KMS-11 (cell line): ENCODE results near the gene SPSB3.

Source experiments
- H2AFZ ChIP-seq: fragments of 200-600 bp; sonication (generic); 2 replicates; pipeline ENCODE4 v1.6.1; 2016; ENCODE audit warnings: antibody characterized with exemption, mixed run types, low read depth
- H3K27ac ChIP-seq: fragments of 200-600 bp; sonication (generic); 2 replicates; pipeline ENCODE4 v1.6.1; 2016; ENCODE audit warnings: mild to moderate bottlenecking, mixed run types
- H3K27me3 ChIP-seq: fragments of 200-600 bp; sonication (generic); 2 replicates; pipeline ENCODE4 v1.6.1; 2017; ENCODE audit warnings: mild to moderate bottlenecking, low read depth, mixed run types, moderate library complexity; ENCODE audit not compliant: insufficient read depth
- H3K36me3 ChIP-seq: fragments of 200-600 bp; sonication (generic); 2 replicates; pipeline ENCODE4 v1.6.1; 2017; ENCODE audit warnings: mild to moderate bottlenecking, mixed run types; ENCODE audit not compliant: insufficient read depth
- H3K4me1 ChIP-seq: fragments of 200-600 bp; sonication (generic); 2 replicates; pipeline ENCODE4 v1.6.1; 2016; ENCODE audit warnings: mild to moderate bottlenecking, low read depth, mixed run types; ENCODE audit not compliant: poor library complexity, severe bottlenecking
- H3K4me2 ChIP-seq: fragments of 200-600 bp; sonication (generic); 2 replicates; pipeline ENCODE4 v1.7.0; 2016; ENCODE audit warnings: mild to moderate bottlenecking, mixed run types
- H3K4me3 ChIP-seq: fragments of 200-600 bp; sonication (generic); IDR thresholded peaks from 2 replicates; pipeline ENCODE4 v1.6.1; 2017; ENCODE audit warnings: low read depth, low read length, mixed read lengths; ENCODE audit not compliant: insufficient read depth
- H3K79me2 ChIP-seq: fragments of 200-600 bp; sonication (generic); 2 replicates; pipeline ENCODE4 v1.6.1; 2016; ENCODE audit warnings: low read depth, mixed run types; ENCODE audit not compliant: insufficient read depth
- H3K9ac ChIP-seq: fragments of 200-600 bp; sonication (generic); 2 replicates; pipeline ENCODE4 v1.6.1; 2016; ENCODE audit warnings: mild to moderate bottlenecking, mixed run types
- H4K20me1 ChIP-seq: fragments of 200-600 bp; sonication (generic); 2 replicates; pipeline ENCODE4 v1.6.1; 2016; ENCODE audit warnings: mild to moderate bottlenecking, mixed run types; ENCODE audit not compliant: insufficient read depth
- CTCF ChIP-seq: fragments of 200-600 bp; sonication (generic); conservative IDR thresholded peaks from 2 replicates; pipeline ENCODE4 v1.6.1; 2017; ENCODE audit warnings: low read depth, mild to moderate bottlenecking, antibody characterized with exemption, low read length, moderate library complexity, mixed read lengths

Gene SPSB3

GRCh38 chr16:1731603-1732002 lies 50.8 kb downstream of the SPSB3 start:
- Histone ChIP-seq H3K9ac (no peak overlapping the region), H2AFZ (no peak overlapping the region), H3K4me3 (no peak overlapping the region), H3K79me2 (no peaks in the 10 kb centered on the region), H4K20me1 (no peaks in the 10 kb centered on the region), H3K4me2 (no peak overlapping the region), H3K36me3 (no peaks in the 10 kb centered on the region), H3K4me1 (no peaks in the 10 kb centered on the region), H3K27me3 (no peaks in the 10 kb centered on the region), H3K27ac (no peak overlapping the region)
- no peak for TF ChIP-seq CTCF

GRCh38 chr16:1731073-1731472 lies 51.3 kb downstream of the SPSB3 start:
- H4K20me1 ChIP-seq, result no peaks in the 10 kb centered on the region
- no peak overlapping the region for H3K27ac ChIP-seq
- no peak overlapping the region for H3K4me3 ChIP-seq
- no peak overlapping the region for H3K9ac ChIP-seq
- H2AFZ ChIP-seq, result no peak overlapping the region
- no peaks in the 10 kb centered on the region for H3K36me3 ChIP-seq
- H3K27me3 ChIP-seq, result no peaks in the 10 kb centered on the region
- TF ChIP-seq CTCF, result no peak
- H3K4me1 ChIP-seq, result no peaks in the 10 kb centered on the region
- no peaks in the 10 kb centered on the region for H3K79me2 ChIP-seq
- H3K4me2 ChIP-seq, result no peak overlapping the region

- no peak overlapping the region for H3K9ac ChIP-seq
- H3K4me3 ChIP-seq, result no peak overlapping the region
- no peak for TF ChIP-seq CTCF
- H3K36me3 ChIP-seq, result no peaks in the 10 kb centered on the region
- peaks cover under 1% of the 10 kb centered on the region; the same call in 1 of the 2 replicates for H3K79me2 ChIP-seq
- no peak overlapping the region for H3K27ac ChIP-seq
- H3K4me2 ChIP-seq, result no peak overlapping the region
- no peaks in the 10 kb centered on the region for H3K27me3 ChIP-seq
- H2AFZ ChIP-seq, result no peak overlapping the region
- no peaks in the 10 kb centered on the region for H4K20me1 ChIP-seq
- peaks cover 2% of the 10 kb centered on the region for H3K4me1 ChIP-seq
These were observed 52.9 kb downstream of the SPSB3 start for GRCh38 chr16:1729445-1729844.

GRCh38 chr16:1729026-1729425 lies 53.3 kb downstream of the SPSB3 start:
- no peaks in the 10 kb centered on the region for H3K36me3 ChIP-seq
- H3K27ac ChIP-seq, result no peak overlapping the region
- H2AFZ ChIP-seq, result no peak overlapping the region
- no peak for TF ChIP-seq CTCF
- no peak overlapping the region for H3K9ac ChIP-seq
- H3K79me2 ChIP-seq, result peaks cover 5% of the 10 kb centered on the region; the same call in 1 of the 2 replicates
- H3K27me3 ChIP-seq, result no peaks in the 10 kb centered on the region
- H4K20me1 ChIP-seq, result no peaks in the 10 kb centered on the region
- H3K4me1 ChIP-seq, result peaks cover 6% of the 10 kb centered on the region
- no peak overlapping the region for H3K4me3 ChIP-seq
- no peak overlapping the region for H3K4me2 ChIP-seq
